Body of pancreas (tissue), 4 donors: ENCODE measurements around the gene ALKBH4.

Experiments
- CTCF ChIP-seq, 7 experiments: fragments of 450-650 bp in 4 of 7; fragments of 200-600 bp in 3 of 7; sonication (generic) in 3 of 7; IDR thresholded peaks; one replicate each; pipeline ENCODE4 v1.5.1; 2016 to 2019; ENCODE audit warnings: antibody characterized with exemption in 7 of 7
- POLR2A ChIP-seq, 3 donors: fragments of 450-650 bp; IDR thresholded peaks; one replicate each; pipeline ENCODE4 v1.6.1; 2016; ENCODE audit warnings: antibody characterized with exemption in 3 of 3, mild to moderate bottlenecking in 2 of 3

GRCh38 chr7:102417105-102417504 lies 47.6 kb downstream of the ALKBH4 start:
- TF ChIP-seq CTCF (IDR thresholded peaks at IDR 0.05) = no peak
- TF ChIP-seq POLR2A (IDR thresholded peaks at IDR 0.05) = no peak
